H1 (cell line): Measurements from ENCODE around the gene CLIC2. TPM values are rescaled to one million over a fixed set of nuclear protein-coding genes. Genes with fewer than 3 reads are reported as not detected.

Experiments
- ASH2L ChIP-seq: fragments of 200-600, 300-600 bp; sonication (generic); IDR thresholded peaks from one replicate; pipeline ENCODE4 v1.7.1; 2017; ENCODE audit warnings: low read length
- MAX ChIP-seq: IDR thresholded peaks from 2 replicates; pipeline ENCODE4 v1.6.1; 2012; ENCODE audit warnings: inconsistent platforms
- SIN3A ChIP-seq, 2 experiments: IDR thresholded peaks in 1 of 2; conservative IDR thresholded peaks in 1 of 2; 2 replicates each; pipeline ENCODE4 v1.6.1; 2011 to 2012; ENCODE audit warnings: low read length in 2 of 2, improper control_type of control experiment in 1 of 2, low read depth in 1 of 2, mild to moderate bottlenecking in 1 of 2
- YY1 ChIP-seq: IDR thresholded peaks from 2 replicates; pipeline ENCODE4 v1.6.1; 2011; ENCODE audit warnings: low read depth, mild to moderate bottlenecking, low read length
- polyA plus RNA-seq, 7 experiments: library from polyadenylated mRNA; depleted of rRNA in 3 of 7; stranded (reverse) in 5 of 7; unstranded in 2 of 7; fragments of >200 nt in 5 of 7; fragments of 200-250 nt in 2 of 7; gene quantifications; 1 replicate in 5 of 7; 2 replicates in 1 of 7; 4 replicates in 1 of 7; pipeline versions ENCODE4 v1.2.1 to v1.2.3, GENCODE V29; 2011 to 2013; ENCODE audit warnings: missing spikeins in 2 of 7, mixed read lengths in 2 of 7
- total RNA-seq: library from RNA; stranded (reverse); fragmentation: NEBNext Ultra II Directional; extraction: Animal tissue kit (Norgen Biotek cat#: 25700); gene quantifications from 2 replicates; pipeline ENCODE4 v1.2.1, GENCODE V29; 2021

CLIC2 gene
- total and polyA plus RNA-seq, 2 of the 8 experiments (the other 6 are each of a cell fraction or from before 2014, with no cell fraction given): 0.08 to 0.61 TPM

- TF ChIP-seq ASH2L (no peak), SIN3A (conservative IDR thresholded peaks at IDR 0.05 in 1 of 2, IDR thresholded peaks at IDR 0.05 in 1 of 2; ENCODE audit: low read depth in 1 of 2, low read length in 2 of 2) (no peak), YY1 (no peak), MAX (no peak)
- TF ChIP-seq, all 59 proteins: peak for 0
Observed at GRCh38 chrX:155266439-155266838, 68.0 kb downstream of the CLIC2 start (continued).
